B cell (primary cell): ENCODE data around the gene DBF4B.

Source experiments
- CTCF ChIP-seq: fragments of 200-600 bp; IDR thresholded peaks from one replicate; pipeline ENCODE4 v1.8.0; 2022; ENCODE audit warnings: antibody characterized with exemption, mild to moderate bottlenecking
- EZH2 ChIP-seq: IDR thresholded peaks from 2 replicates; pipeline ENCODE4 v1.6.1; 2012; ENCODE audit warnings: borderline replicate concordance, low read depth, mild to moderate bottlenecking, moderate library complexity, low read length; ENCODE audit not compliant: insufficient read depth, poor library complexity, severe bottlenecking

GRCh38 chr17:44775136-44775837 is 66.8 kb downstream of the DBF4B start:
- TF ChIP-seq EZH2: no peak
- TF ChIP-seq CTCF: peak; percentile 71
